Hepatocyte (in vitro differentiated cells): ENCODE results near the gene FBXL13.
"Not testable (repeated sequence)": the region's sequence is repeated elsewhere in the genome, so short reads cannot be mapped to it uniquely, and the experiment has no call there.

Experiments
- CTCF ChIP-seq: fragments of 200-600 bp; sonication (generic); IDR thresholded peaks from 2 replicates; pipeline ENCODE4 v1.5.1; 2016; ENCODE audit warnings: antibody characterized with exemption, mild to moderate bottlenecking; ENCODE audit not compliant: poor library complexity
- EZH2 ChIP-seq: fragments of 200-600 bp; sonication (generic); IDR thresholded peaks from 2 replicates; pipeline ENCODE4 v1.6.1; 2016; ENCODE audit warnings: antibody characterized with exemption, mild to moderate bottlenecking, borderline replicate concordance
- EZH2phosphoT487 ChIP-seq: fragments of 200-600 bp; sonication (generic); IDR thresholded peaks from one replicate; pipeline ENCODE4 v1.6.1; 2018; ENCODE audit warnings: antibody characterized with exemption, mild to moderate bottlenecking, low read depth, moderate library complexity; ENCODE audit not compliant: unreplicated experiment, severe bottlenecking

- TF ChIP-seq CTCF, EZH2, EZH2phosphoT487: not testable (repeated sequence)
These were observed 120.2 kb downstream of the FBXL13 start for GRCh38 chr7:102954359-102954758.
